HG02970 (cell line): ENCODE results near the gene PSAPL1.
"Not testable (repeated sequence)": the region's sequence is repeated elsewhere in the genome, so short reads cannot be mapped to it uniquely, and the experiment has no call there.

Source experiments
- ATAC-seq: cut with Tn5 transposase; IDR thresholded peaks from one replicate; pipeline ENCODE4 v1.9.1; 2021; ENCODE audit warnings: mild to moderate bottlenecking, moderate library complexity, moderate number of reproducible peaks; ENCODE audit not compliant: unreplicated experiment, low FRiP score

Gene PSAPL1

GRCh38 chr4:7459471-7459870, 24.7 kb upstream of the PSAPL1 start:
- ATAC-seq, result no peak

GRCh38 chr4:7458477-7458876, 23.7 kb upstream of the PSAPL1 start:
- no peak for ATAC-seq

GRCh38 chr4:7458066-7458425, 23.3 kb upstream of the PSAPL1 start:
- no peak for ATAC-seq

GRCh38 chr4:7457201-7458065, 22.7 kb upstream of the PSAPL1 start:
- no peak for ATAC-seq

- not testable (repeated sequence) for ATAC-seq
Observed at GRCh38 chr4:7452802-7453201, 18.1 kb upstream of the PSAPL1 start.

- ATAC-seq, result no peak
Observed at GRCh38 chr4:7451800-7452199, 17.1 kb upstream of the PSAPL1 start.

GRCh38 chr4:7451434-7451789, 16.7 kb upstream of the PSAPL1 start:
- no peak for ATAC-seq

- no peak for ATAC-seq
Observed at GRCh38 chr4:7450775-7451433, 16.2 kb upstream of the PSAPL1 start.

GRCh38 chr4:7448036-7448435, 13.3 kb upstream of the PSAPL1 start:
- ATAC-seq, result no peak

- no peak for ATAC-seq
Observed at GRCh38 chr4:7447236-7447635, 12.5 kb upstream of the PSAPL1 start.

GRCh38 chr4:7444731-7445130, 10.0 kb upstream of the PSAPL1 start:
- no peak for ATAC-seq

GRCh38 chr4:7444314-7444713, 9.6 kb upstream of the PSAPL1 start:
- ATAC-seq, result no peak

- ATAC-seq, result no peak
Observed at GRCh38 chr4:7442574-7443162, 7.9 kb upstream of the PSAPL1 start.

- ATAC-seq, result no peak
Observed at GRCh38 chr4:7441201-7441600, 6.5 kb upstream of the PSAPL1 start.

- ATAC-seq, result no peak
Observed at GRCh38 chr4:7439699-7440098, 5.0 kb upstream of the PSAPL1 start.

- ATAC-seq, result no peak
Observed at GRCh38 chr4:7436256-7436655, 1.5 kb upstream of the PSAPL1 start.

- no peak for ATAC-seq
Observed at GRCh38 chr4:7435471-7436061, 836 bp upstream of the PSAPL1 start.

GRCh38 chr4:7434141-7434765, 477 bp downstream of the PSAPL1 start:
- no peak for ATAC-seq

GRCh38 chr4:7433376-7434140, 1.2 kb downstream of the PSAPL1 start:
- no peak for ATAC-seq
